ENCODE measurements around the gene TOE1. TPM values are rescaled to one million over a fixed set of nuclear protein-coding genes. Genes with fewer than 3 reads are reported as not detected.
"Not testable (repeated sequence)": the region's sequence is repeated elsewhere in the genome, so short reads cannot be mapped to it uniquely, and the experiment has no call there.

The TOE1 gene
- total RNA-seq, 1 donor from 2014 or later, result 7.5 TPM

- Mint-ChIP-seq H3K36me3 (ENCODE audit: unreplicated experiment) (no peaks in the 10 kb centered on the region), H3K9me3 (ENCODE audit: unreplicated experiment) (no peaks in the 10 kb centered on the region), H3K4me3 (ENCODE audit: unreplicated experiment) (no peak overlapping the region), H3K4me1 (ENCODE audit: low read depth, unreplicated experiment) (peaks cover 2% of the 10 kb centered on the region), H3K27ac (ENCODE audit: unreplicated experiment) (no peak overlapping the region), H3K27me3 (ENCODE audit: unreplicated experiment) (no peaks in the 10 kb centered on the region)
- DNase-seq, result no peak
- no peak for TF ChIP-seq CTCF (IDR thresholded peaks at IDR 0.05; ENCODE audit: partially characterized antibody, unreplicated experiment)
These were observed 40.8 kb downstream of the TOE1 start for GRCh38 chr1:45380730-45381129.

GRCh38 chr1:45381243-45381642 is 41.3 kb downstream of the TOE1 start:
- Mint-ChIP-seq H3K27ac (ENCODE audit: unreplicated experiment) (no peak overlapping the region), H3K36me3 (ENCODE audit: unreplicated experiment) (no peaks in the 10 kb centered on the region), H3K4me1 (ENCODE audit: low read depth, unreplicated experiment) (peaks cover 2% of the 10 kb centered on the region), H3K4me3 (ENCODE audit: unreplicated experiment) (no peak overlapping the region), H3K9me3 (ENCODE audit: unreplicated experiment) (no peaks in the 10 kb centered on the region), H3K27me3 (ENCODE audit: unreplicated experiment) (no peaks in the 10 kb centered on the region)
- TF ChIP-seq CTCF (IDR thresholded peaks at IDR 0.05; ENCODE audit: partially characterized antibody, unreplicated experiment), result no peak
- DNase-seq, result no peak

GRCh38 chr1:45383191-45383590 is 43.2 kb downstream of the TOE1 start:
- H3K9me3 Mint-ChIP-seq (ENCODE audit: unreplicated experiment), result no peaks in the 10 kb centered on the region
- peaks cover 2% of the 10 kb centered on the region for H3K4me1 Mint-ChIP-seq (ENCODE audit: low read depth, unreplicated experiment)
- H3K36me3 Mint-ChIP-seq (ENCODE audit: unreplicated experiment), result no peaks in the 10 kb centered on the region
- H3K27ac Mint-ChIP-seq (ENCODE audit: unreplicated experiment), result no peak overlapping the region
- no peak for TF ChIP-seq CTCF (IDR thresholded peaks at IDR 0.05; ENCODE audit: partially characterized antibody, unreplicated experiment)
- DNase-seq, result no peak
- H3K27me3 Mint-ChIP-seq (ENCODE audit: unreplicated experiment), result no peaks in the 10 kb centered on the region
- no peak overlapping the region for H3K4me3 Mint-ChIP-seq (ENCODE audit: unreplicated experiment)

- DNase-seq; H3K4me3 Mint-ChIP-seq (ENCODE audit: unreplicated experiment); H3K4me1 Mint-ChIP-seq (ENCODE audit: low read depth, unreplicated experiment); H3K36me3 Mint-ChIP-seq (ENCODE audit: unreplicated experiment); H3K27me3 Mint-ChIP-seq (ENCODE audit: unreplicated experiment); H3K27ac Mint-ChIP-seq (ENCODE audit: unreplicated experiment); H3K9me3 Mint-ChIP-seq (ENCODE audit: unreplicated experiment): not testable (repeated sequence)
These were observed 44.2 kb downstream of the TOE1 start for GRCh38 chr1:45384213-45384612.

- H3K9me3 Mint-ChIP-seq (ENCODE audit: unreplicated experiment), result no peaks in the 10 kb centered on the region
- H3K27ac Mint-ChIP-seq (ENCODE audit: unreplicated experiment), result no peak overlapping the region
- no peak overlapping the region for H3K4me3 Mint-ChIP-seq (ENCODE audit: unreplicated experiment)
- no peaks in the 10 kb centered on the region for H3K36me3 Mint-ChIP-seq (ENCODE audit: unreplicated experiment)
- peaks cover 2% of the 10 kb centered on the region for H3K4me1 Mint-ChIP-seq (ENCODE audit: low read depth, unreplicated experiment)
- TF ChIP-seq CTCF (IDR thresholded peaks at IDR 0.05; ENCODE audit: partially characterized antibody, unreplicated experiment), result no peak
- no peaks in the 10 kb centered on the region for H3K27me3 Mint-ChIP-seq (ENCODE audit: unreplicated experiment)
- DNase-seq, result no peak
These were observed 45.3 kb downstream of the TOE1 start for GRCh38 chr1:45385302-45385701.

- H3K36me3 Mint-ChIP-seq (ENCODE audit: unreplicated experiment), result no peaks in the 10 kb centered on the region
- H3K27me3 Mint-ChIP-seq (ENCODE audit: unreplicated experiment), result no peaks in the 10 kb centered on the region
- no peaks in the 10 kb centered on the region for H3K4me1 Mint-ChIP-seq (ENCODE audit: low read depth, unreplicated experiment)
- TF ChIP-seq CTCF (IDR thresholded peaks at IDR 0.05; ENCODE audit: partially characterized antibody, unreplicated experiment), result no peak
- H3K9me3 Mint-ChIP-seq (ENCODE audit: unreplicated experiment), result no peaks in the 10 kb centered on the region
- no peak overlapping the region for H3K4me3 Mint-ChIP-seq (ENCODE audit: unreplicated experiment)
- no peak for DNase-seq
- H3K27ac Mint-ChIP-seq (ENCODE audit: unreplicated experiment), result no peak overlapping the region
These were observed 46.2 kb downstream of the TOE1 start for GRCh38 chr1:45386219-45386618.
